ENCODE measurements around the gene FAM222B.

DNA sequence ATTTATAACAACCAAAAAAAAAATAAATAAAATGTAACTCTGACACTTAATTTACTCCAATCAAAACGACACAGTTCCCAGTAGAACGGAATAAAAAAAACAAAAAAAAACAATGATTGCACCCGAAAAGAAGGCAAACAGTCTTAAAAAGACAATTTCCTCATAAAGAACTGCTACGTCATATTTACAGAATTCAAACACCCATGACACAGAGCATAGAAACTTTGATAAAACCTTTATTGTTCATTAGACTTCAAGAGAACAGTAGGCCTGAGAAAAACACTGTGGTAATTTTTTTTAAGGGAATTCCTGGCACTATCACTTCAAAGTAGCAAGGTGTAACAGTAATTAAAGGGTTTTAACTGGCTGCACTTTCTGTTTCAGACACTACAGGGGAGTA, 26.1 kb downstream of the FAM222B start:
- TF ChIP-seq, protein P1, sequence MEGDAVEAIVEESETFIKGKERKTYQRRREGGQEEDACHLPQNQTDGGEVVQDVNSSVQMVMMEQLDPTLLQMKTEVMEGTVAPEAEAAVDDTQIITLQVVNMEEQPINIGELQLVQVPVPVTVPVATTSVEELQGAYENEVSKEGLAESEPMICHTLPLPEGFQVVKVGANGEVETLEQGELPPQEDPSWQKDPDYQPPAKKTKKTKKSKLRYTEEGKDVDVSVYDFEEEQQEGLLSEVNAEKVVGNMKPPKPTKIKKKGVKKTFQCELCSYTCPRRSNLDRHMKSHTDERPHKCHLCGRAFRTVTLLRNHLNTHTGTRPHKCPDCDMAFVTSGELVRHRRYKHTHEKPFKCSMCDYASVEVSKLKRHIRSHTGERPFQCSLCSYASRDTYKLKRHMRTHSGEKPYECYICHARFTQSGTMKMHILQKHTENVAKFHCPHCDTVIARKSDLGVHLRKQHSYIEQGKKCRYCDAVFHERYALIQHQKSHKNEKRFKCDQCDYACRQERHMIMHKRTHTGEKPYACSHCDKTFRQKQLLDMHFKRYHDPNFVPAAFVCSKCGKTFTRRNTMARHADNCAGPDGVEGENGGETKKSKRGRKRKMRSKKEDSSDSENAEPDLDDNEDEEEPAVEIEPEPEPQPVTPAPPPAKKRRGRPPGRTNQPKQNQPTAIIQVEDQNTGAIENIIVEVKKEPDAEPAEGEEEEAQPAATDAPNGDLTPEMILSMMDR (IDR thresholded peaks at IDR 0.05), result no peak
- no peak for TF ChIP-seq POLR2A (IDR thresholded peaks at IDR 0.05)
